Measurements from ENCODE around the gene ZRANB3.

Gene ZRANB3

DNA sequence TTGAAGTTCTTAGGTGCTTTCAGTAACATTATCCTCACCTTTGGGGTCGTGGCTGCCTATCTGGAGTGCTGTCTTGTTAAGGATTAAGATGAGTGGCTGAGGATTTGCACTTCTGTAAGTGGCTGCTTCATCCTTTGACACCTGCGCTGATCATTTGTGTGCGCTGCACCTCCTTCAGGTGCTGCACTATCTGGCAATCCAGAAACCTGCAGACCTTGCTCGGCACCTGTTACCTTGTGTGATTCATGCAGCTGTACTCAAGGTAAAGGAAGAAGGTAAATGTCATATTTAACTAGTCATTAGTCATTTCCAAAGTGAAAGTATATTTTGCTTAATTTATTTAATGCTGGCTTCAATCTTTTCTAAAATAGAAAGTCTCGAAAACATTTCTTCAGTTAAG, 368.6 kb downstream of the ZRANB3 start:
- TF ChIP-seq, protein P1, sequence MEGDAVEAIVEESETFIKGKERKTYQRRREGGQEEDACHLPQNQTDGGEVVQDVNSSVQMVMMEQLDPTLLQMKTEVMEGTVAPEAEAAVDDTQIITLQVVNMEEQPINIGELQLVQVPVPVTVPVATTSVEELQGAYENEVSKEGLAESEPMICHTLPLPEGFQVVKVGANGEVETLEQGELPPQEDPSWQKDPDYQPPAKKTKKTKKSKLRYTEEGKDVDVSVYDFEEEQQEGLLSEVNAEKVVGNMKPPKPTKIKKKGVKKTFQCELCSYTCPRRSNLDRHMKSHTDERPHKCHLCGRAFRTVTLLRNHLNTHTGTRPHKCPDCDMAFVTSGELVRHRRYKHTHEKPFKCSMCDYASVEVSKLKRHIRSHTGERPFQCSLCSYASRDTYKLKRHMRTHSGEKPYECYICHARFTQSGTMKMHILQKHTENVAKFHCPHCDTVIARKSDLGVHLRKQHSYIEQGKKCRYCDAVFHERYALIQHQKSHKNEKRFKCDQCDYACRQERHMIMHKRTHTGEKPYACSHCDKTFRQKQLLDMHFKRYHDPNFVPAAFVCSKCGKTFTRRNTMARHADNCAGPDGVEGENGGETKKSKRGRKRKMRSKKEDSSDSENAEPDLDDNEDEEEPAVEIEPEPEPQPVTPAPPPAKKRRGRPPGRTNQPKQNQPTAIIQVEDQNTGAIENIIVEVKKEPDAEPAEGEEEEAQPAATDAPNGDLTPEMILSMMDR (IDR thresholded peaks at IDR 0.05; ENCODE audit: insufficient read depth, missing control alignments) = no peak
- DNase-seq (ENCODE audit: insufficient read length, low spot score) = no peak
- FAIRE-seq = no peak

- TF ChIP-seq, protein P1 (IDR thresholded peaks at IDR 0.05; ENCODE audit: insufficient read depth, missing control alignments) = no peak
- FAIRE-seq (no peak), DNase-seq (ENCODE audit: insufficient read length, low spot score) (no peak)
Measured at GRCh38 chr2:135159191-135159590, 371.8 kb downstream of the ZRANB3 start.

DNA sequence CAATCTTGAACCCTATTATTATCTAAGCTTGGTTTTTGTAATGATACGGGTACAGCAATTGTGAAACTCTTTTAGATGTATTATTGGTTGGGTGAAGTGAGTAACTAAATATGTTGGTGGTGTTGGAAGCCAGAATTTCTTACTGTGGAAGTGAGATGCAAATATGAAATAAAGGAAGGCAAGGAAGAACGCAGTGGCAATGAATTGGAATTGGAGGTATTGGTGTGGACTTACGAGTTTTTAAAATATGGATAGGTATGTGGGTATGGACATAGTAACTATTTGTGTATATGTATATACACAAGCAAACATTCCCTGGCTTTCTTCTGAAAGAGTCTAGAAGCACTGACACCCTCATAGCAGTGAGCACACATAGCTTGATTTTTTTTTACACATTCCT, 373.2 kb downstream of the ZRANB3 start:
- TF ChIP-seq, protein P1 (IDR thresholded peaks at IDR 0.05; ENCODE audit: insufficient read depth, missing control alignments) = no peak
- no peak for DNase-seq (ENCODE audit: insufficient read length, low spot score)
- FAIRE-seq = no peak

GRCh38 chr2:135154962-135155361, 376.1 kb downstream of the ZRANB3 start:
- no peak for FAIRE-seq
- no peak for DNase-seq (ENCODE audit: insufficient read length, low spot score)
- TF ChIP-seq, protein P1 (IDR thresholded peaks at IDR 0.05; ENCODE audit: insufficient read depth, missing control alignments) = no peak

DNA sequence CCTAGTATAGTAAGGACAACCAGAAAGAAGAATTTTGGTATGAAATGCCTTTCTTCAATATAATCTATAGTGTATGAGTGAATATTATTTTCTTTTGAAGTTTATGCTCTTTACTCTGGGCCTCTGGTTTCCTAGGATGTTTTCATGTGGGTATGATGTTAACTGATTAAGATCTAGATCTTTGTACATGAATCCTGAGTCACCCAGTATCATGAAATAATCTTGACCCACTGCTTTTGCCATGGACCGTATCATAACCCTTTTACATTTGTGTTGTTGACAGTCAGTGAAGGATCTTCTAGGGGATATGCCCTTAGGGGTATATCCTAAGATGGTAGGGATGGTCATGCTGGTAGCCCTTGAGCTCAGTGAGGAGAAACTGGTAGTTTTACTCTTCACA, 378.7 kb downstream of the ZRANB3 start:
- DNase-seq (ENCODE audit: insufficient read length, low spot score) = no peak
- no peak for FAIRE-seq
- TF ChIP-seq, protein P1 (IDR thresholded peaks at IDR 0.05; ENCODE audit: insufficient read depth, missing control alignments) = no peak

- DNase-seq (ENCODE audit: insufficient read length, low spot score) = no peak
- no peak for FAIRE-seq
- TF ChIP-seq, protein P1 (IDR thresholded peaks at IDR 0.05; ENCODE audit: insufficient read depth, missing control alignments) = no peak
Measured at GRCh38 chr2:135151615-135152014, 379.4 kb downstream of the ZRANB3 start.

DNA sequence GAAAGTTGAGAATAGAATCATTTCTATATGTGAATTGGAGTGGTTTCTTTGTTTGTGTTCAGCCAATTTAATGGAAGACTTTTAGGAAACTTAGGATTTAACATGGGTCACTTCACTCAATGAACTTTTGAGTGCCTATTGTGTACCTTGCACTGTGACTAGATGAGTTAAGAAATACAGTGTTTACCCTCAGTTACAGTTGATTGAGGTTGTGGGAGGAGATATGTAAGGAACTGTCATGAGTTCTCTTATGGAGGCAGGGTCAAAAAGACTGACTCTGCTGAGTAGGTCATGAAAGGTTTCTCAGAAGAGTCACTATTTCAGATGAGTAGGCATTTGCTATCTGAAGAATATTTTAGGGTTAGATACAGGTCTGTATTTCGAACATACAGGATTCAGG, 380.3 kb downstream of the ZRANB3 start:
- no peak for FAIRE-seq
- no peak for DNase-seq (ENCODE audit: insufficient read length, low spot score)
- TF ChIP-seq, protein P1 (IDR thresholded peaks at IDR 0.05; ENCODE audit: insufficient read depth, missing control alignments) = no peak

Measured in D721Med (cell line).